GM20431 (cell line): ENCODE data around the gene CXCR1.

Source experiments
- in situ Hi-C: fragments of 300-500 bp; cut with MseI, MboI; formaldehyde crosslinking; loops from one replicate; pipeline ENCODE4 v1.15.0; 2020; ENCODE audit warnings: low sequenced_read_pairs; ENCODE audit not compliant: unreplicated experiment

The CXCR1 gene

GRCh38 chr2:218168635-218169462, 2.1 kb upstream of the CXCR1 start:
- in situ Hi-C loops: no loop called here

GRCh38 chr2:218168016-218168415, 1.3 kb upstream of the CXCR1 start:
- in situ Hi-C loops: no loop called here

DNA sequence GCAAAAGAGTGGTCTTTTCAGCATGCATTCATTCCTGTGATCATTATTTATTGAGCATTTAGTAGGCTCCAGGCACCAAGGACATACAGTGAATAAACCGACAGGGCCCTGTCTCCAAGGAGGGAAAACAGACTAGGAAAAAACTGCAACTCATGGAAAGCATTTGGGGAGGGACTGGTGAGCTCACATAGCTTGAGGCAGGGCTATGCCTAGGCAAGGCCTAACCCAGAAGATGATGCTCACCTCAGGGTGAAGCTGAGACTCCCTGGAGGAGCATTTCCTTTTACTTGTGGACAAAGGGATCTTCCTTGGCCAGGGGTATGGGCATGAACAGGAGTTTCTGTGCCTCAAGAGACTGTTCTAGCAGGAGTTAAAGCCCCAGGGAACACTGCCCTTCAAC, 3.9 kb downstream of the CXCR1 start:
- in situ Hi-C loops: no loop called here

DNA sequence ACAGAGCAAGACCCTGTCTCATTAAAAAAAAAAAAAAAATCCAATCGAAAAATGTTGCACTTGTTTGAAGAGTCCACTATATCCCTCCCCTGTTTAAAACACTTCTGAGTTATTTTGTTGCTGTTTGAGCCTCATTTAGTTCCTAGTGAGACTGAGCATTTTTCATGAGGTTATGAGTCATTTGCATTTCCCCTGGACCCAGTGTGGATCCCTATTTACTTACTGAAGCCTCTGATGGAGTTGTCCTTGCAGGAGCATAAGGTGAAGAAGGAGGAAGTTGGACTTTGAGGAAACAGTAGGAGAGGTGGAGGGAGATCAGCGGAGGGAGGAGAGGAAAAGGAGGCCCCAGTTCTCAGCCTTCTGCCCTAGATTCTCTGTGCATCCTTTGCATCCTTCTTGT, 5.1 kb downstream of the CXCR1 start:
- in situ Hi-C loops: no loop called here

DNA sequence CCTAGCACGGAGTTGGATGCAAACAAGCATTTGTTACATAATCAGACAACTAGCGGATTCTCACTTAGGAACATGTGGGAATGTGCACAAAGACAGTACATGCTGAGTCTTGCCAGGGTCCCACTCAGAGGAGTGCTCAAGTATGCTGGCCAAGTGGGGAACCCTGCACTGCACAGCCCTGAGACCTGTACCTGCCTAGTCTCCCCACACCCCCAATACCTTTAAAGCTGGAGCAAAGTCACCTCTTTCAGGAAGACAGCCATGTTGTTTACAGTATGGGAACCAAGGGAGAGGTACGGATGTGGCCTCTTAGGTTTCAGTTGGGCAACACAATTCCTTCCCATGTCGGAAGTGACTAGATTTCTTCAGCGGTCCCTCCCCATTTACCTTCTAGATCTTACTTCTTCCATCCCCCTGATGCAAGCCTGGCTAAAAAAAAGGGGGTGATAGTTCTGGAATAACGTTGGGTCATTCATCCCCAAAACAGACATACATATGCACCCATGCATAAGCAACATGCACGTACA, 10.7 kb downstream of the CXCR1 start:
- in situ Hi-C loops: no loop called here

- in situ Hi-C loops: no loop called here
Observed at GRCh38 chr2:218152777-218153176, 14.0 kb downstream of the CXCR1 start.

DNA sequence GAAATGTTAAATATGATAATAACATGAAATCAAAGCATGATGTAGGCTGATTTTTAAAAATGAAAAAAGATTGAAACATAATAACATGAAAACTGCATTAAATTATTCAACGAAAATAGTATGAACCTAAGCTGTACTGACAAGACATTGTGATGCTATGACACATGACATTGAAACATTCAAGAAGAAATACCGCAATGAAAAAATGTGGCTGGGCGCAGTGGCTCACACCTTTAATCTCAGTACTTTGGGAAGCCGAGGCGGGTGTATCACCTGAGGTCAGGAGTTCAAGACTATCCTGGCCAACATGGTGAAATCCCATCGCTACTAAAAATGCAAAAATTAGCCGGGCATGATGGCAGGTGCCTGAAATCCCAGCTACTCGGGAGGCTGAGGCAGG, 14.6 kb downstream of the CXCR1 start:
- in situ Hi-C loops: no loop called here

- in situ Hi-C loops: no loop called here
Observed at GRCh38 chr2:218149848-218150440, 16.8 kb downstream of the CXCR1 start.

DNA sequence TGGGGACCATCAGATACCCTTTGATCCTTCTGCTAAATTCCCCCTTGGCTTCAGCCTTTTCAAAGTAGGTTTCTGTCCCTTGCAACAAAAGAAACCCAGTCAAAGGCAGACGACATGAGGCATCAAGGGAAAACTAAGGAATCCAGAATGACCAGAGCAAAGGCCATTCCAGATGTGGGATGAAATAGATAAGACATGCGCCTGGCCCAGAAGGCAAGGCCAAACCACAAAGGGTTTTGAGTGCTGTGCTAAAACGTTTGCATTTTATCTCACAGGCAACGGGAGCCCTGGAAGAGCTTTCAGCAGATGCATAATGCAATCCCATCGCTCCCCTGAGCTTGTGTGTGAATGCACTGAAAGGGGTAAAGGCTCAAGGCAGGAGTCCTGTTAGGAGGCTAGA, 17.7 kb downstream of the CXCR1 start:
- in situ Hi-C loops: no loop called here

GRCh38 chr2:218146056-218146455, 20.7 kb downstream of the CXCR1 start:
- in situ Hi-C loops: no loop called here

DNA sequence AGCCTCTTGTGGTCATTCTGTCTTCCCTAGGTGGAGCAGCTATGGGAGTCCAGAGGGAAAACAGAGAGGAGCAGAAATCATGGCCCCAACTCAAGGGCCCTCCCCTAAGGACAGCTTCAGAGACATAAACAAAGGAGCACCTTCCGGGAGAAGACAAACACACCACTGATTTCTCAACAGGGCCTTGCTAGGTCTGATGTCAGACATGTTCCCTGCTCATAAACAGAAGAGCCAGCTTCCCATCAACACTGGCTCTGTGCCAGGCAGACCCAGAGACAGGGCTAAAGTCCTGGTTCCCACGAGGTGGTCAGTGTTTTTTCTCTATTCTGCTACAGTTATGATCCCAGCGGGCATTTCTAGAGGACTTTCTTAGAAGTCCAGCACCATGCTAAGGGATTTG, 21.6 kb downstream of the CXCR1 start:
- in situ Hi-C loops: no loop called here

DNA sequence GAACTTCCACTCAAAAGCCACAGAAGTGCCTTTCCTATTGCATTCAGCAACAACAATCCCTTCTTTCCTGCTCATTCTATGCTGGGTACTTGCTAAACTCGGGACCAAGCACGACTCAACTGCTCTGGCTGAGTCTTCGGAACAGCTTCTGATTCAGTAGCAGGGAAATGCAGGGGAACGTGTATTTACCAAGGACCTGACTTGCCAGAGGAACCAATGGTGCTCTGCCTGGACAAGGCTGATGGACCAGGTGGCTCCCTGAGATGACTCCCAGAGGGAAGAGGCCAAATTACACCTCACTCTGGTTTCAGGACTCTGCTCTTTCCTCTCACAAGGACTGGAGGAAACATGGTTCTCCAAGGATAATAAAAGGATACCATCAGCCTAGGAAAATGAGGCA, 28.7 kb downstream of the CXCR1 start:
- in situ Hi-C loops: no loop called here

- in situ Hi-C loops: no loop called here
Observed at GRCh38 chr2:218137514-218137913, 29.2 kb downstream of the CXCR1 start.

DNA sequence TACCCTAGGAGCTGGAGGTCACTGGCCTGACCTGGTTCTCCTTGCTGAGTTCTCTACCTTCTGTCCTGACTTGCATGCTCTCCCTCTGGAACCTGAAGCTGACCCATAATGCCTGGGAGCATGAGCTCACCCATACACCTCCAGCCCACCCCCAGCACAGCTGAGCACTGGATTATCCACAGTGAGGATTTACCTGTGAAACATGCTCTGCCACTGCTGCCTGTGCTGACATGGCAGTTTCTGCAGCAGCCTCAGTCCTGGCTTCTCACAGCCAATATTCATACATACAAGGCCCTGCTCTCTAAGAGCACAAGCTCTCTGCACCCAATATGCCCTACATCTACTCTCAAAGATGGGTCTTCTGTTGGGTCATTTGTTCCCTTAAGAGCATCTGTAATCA, 35.9 kb downstream of the CXCR1 start:
- in situ Hi-C loops: no loop called here

GRCh38 chr2:218130377-218130776, 36.4 kb downstream of the CXCR1 start:
- in situ Hi-C loops: no loop called here

- in situ Hi-C loops: no loop called here
Observed at GRCh38 chr2:218129458-218130135, 37.2 kb downstream of the CXCR1 start.

GRCh38 chr2:218128781-218129457, 37.8 kb downstream of the CXCR1 start:
- in situ Hi-C loops: no loop called here

DNA sequence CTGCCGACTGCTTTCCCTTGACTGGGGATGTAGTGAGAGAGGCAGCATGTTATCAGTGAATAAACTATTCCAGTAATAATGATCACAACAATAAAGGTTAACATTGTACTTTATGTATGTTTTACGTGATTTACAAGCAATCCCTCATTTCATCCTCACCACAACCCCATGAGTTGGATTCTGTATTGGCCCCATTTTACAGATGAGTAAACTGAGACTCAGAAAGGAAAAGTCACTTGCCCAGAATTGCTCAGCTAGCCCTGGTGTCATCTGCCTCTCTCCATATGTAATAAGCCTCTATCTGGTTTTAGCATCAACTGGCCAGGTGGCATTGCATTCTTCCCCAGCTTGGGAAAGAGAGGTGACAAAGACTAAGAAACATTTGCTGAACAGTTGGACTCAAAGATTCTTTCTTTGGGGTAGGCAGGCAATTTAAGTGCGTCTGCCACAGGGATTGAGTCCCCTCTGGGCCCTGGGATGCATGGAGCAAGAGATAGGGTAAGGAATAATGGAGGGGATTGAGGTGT, 38.8 kb downstream of the CXCR1 start:
- in situ Hi-C loops: no loop called here

GRCh38 chr2:218125626-218126080, 41.1 kb downstream of the CXCR1 start, which contains the start of gene CXCR2:
Gene CXCR2, plus strand, starts transcription at chr2:218126028. Its CDS starts 8,774 bp downstream, at chr2:218134802.
- in situ Hi-C loops: no loop called here

- in situ Hi-C loops: no loop called here
Observed at GRCh38 chr2:218125095-218125494, 41.7 kb downstream of the CXCR1 start.
